Activated T-helper 17 cell treated with anti-CD3 and anti-CD28 coated beads, Interleukin-2, amount 50 U/mL, for 72 hours (primary cell): ENCODE measurements around the gene MPST. TPM values are rescaled to one million over a fixed set of nuclear protein-coding genes. Genes with fewer than 3 reads are reported as not detected.

Source experiments
- ATAC-seq: fragments of 150-1000 bp; cut with Tn5 transposase; replicated peaks from 2 replicates; pipeline ENCODE4 v1.10.0; 2021; ENCODE audit warnings: mild to moderate bottlenecking, moderate library complexity
- H3K27ac Mint-ChIP-seq: one replicate; pipeline ENCODE4 v1.8.0; 2022; ENCODE audit warnings: mixed read lengths
- H3K27me3 Mint-ChIP-seq: one replicate; pipeline ENCODE4 v1.8.0; 2022; ENCODE audit warnings: mixed read lengths
- H3K36me3 Mint-ChIP-seq: one replicate; pipeline ENCODE4 v1.8.0; 2022; ENCODE audit warnings: low read depth, mild to moderate bottlenecking, mixed read lengths
- H3K4me1 Mint-ChIP-seq: one replicate; pipeline ENCODE4 v1.8.0; 2022; ENCODE audit warnings: mixed read lengths
- H3K4me3 Mint-ChIP-seq: one replicate; pipeline ENCODE4 v1.8.0; 2022; ENCODE audit warnings: mild to moderate bottlenecking, mixed read lengths
- H3K9me3 Mint-ChIP-seq: one replicate; pipeline ENCODE4 v1.8.0; 2022; ENCODE audit warnings: mixed read lengths
- total RNA-seq, 2 donors: library from RNA; stranded (reverse); gene quantifications; one replicate each; pipeline ENCODE4 v1.2.3, GENCODE V29; 2022

The MPST gene
- total RNA-seq, 2 donors from 2014 or later: 22.7 to 41.6 TPM

GRCh38 chr22:37079158-37079557, 59.6 kb downstream of the MPST start:
- H3K4me1 Mint-ChIP-seq: peaks cover 54% of the 10 kb centered on the region
- H3K36me3 Mint-ChIP-seq: no peaks in the 10 kb centered on the region
- ATAC-seq: no peak
- no peaks in the 10 kb centered on the region for H3K27me3 Mint-ChIP-seq
- H3K9me3 Mint-ChIP-seq: no peaks in the 10 kb centered on the region
- H3K27ac Mint-ChIP-seq: peak overlapping the region; percentile 92
- peak overlapping the region; percentile 97 for H3K4me3 Mint-ChIP-seq

Other genes starting within 250 kb of the MPST start
- 10 to 100 TPM; 19.7 to 21.2 TPM for gene IFT27, start 243.6 kb upstream of the MPST start, total RNA-seq
- not detected for gene PVALB, start 202.7 kb upstream of the MPST start, total RNA-seq
- 10 to 100 TPM; 40.6 to 60.1 TPM for gene NCF4, start 158.7 kb upstream of the MPST start, total RNA-seq
- gene CSF2RB, start 106.1 kb upstream of the MPST start, total RNA-seq: 1 to 10 TPM; 4.2 to 4.8 TPM
- gene TST, start 295 bp upstream of the MPST start, total RNA-seq: 10 to 100 TPM in 1 of 2 donors, 1 to 10 TPM in 1; 8.2 to 14.5 TPM
- 10 to 100 TPM; 39.4 to 41.9 TPM for gene KCTD17, start 32.0 kb downstream of the MPST start, total RNA-seq
- gene TMPRSS6, start 90.0 kb downstream of the MPST start, total RNA-seq: 100 to 1,000 TPM in 1 of 2 donors, 10 to 100 TPM in 1; 86.6 to 343 TPM
- 100 to 1,000 TPM; 425 to 498 TPM for gene IL2RB, start 130.2 kb downstream of the MPST start, total RNA-seq
- 10 to 100 TPM in 1 of 2 donors, 1 to 10 TPM in 1; 5.0 to 16.3 TPM for gene C1QTNF6, start 168.5 kb downstream of the MPST start, total RNA-seq
- gene SSTR3, start 192.7 kb downstream of the MPST start, total RNA-seq: 10 to 100 TPM in 1 of 2 donors, 1 to 10 TPM in 1; 2.6 to 16.2 TPM
- gene RAC2, start 224.5 kb downstream of the MPST start, total RNA-seq: 1,000 to 10,000 TPM in 1 of 2 donors, 100 to 1,000 TPM in 1; 674 to 1,069 TPM